Mesodermal cell (in vitro differentiated cells): ENCODE data around the gene NPAS1.
"Not testable (repeated sequence)": the region's sequence is repeated elsewhere in the genome, so short reads cannot be mapped to it uniquely, and the experiment has no call there.

ENCODE experiments used
- H3K27ac ChIP-seq: 2 replicates; pipeline ENCODE4 v1.7.0; 2013; ENCODE audit warnings: mild to moderate bottlenecking, low read depth, low read length, moderate library complexity; ENCODE audit not compliant: severe bottlenecking
- H3K36me3 ChIP-seq: 2 replicates; pipeline ENCODE4 v1.7.1; 2013; ENCODE audit warnings: mild to moderate bottlenecking, low read length, moderate library complexity; ENCODE audit not compliant: control insufficient read depth, insufficient read depth
- H3K4me1 ChIP-seq: one replicate; pipeline ENCODE4 v1.7.1; 2013; ENCODE audit warnings: mild to moderate bottlenecking, low read length; ENCODE audit not compliant: insufficient read depth, control insufficient read depth, poor library complexity, severe bottlenecking
- H3K4me3 ChIP-seq: 2 replicates; pipeline ENCODE4 v1.7.0; 2013; ENCODE audit warnings: low read length, control low read depth, mild to moderate bottlenecking; ENCODE audit not compliant: insufficient read depth, poor library complexity, severe bottlenecking; ENCODE audit errors: extremely low read depth
- H3K9me3 ChIP-seq: 2 replicates; pipeline ENCODE4 v1.7.1; 2013; ENCODE audit warnings: mild to moderate bottlenecking, low read length, moderate library complexity; ENCODE audit not compliant: control insufficient read depth
- WGBS, 2 experiments: methylation state at CpG; one replicate each; pipeline ENCODE4 v1.1.5; 2013; ENCODE audit warnings: missing lambda C conversion rate in 2 of 2; ENCODE audit not compliant: insufficient coverage in 2 of 2; 5-methylcytosine and 5-hydroxymethylcytosine counted together

Gene NPAS1

GRCh38 chr19:47068246-47068645, 48.6 kb downstream of the NPAS1 start:
- WGBS, 2 experiments = 91 to 95% methylated on average over 7 to 8 of the region's 8 CpGs
- Histone ChIP-seq H3K27ac (no peak overlapping the region), H3K4me3 (no peak overlapping the region), H3K36me3 (peaks cover 89% of the 10 kb centered on the region), H3K9me3 (no peaks in the 10 kb centered on the region), H3K4me1 (no peaks in the 10 kb centered on the region)

GRCh38 chr19:47068876-47069406, 49.3 kb downstream of the NPAS1 start:
- H3K9me3 ChIP-seq = no peaks in the 10 kb centered on the region
- no peaks in the 10 kb centered on the region for H3K4me1 ChIP-seq
- no peak overlapping the region for H3K27ac ChIP-seq
- no peak overlapping the region for H3K4me3 ChIP-seq
- H3K36me3 ChIP-seq = peaks cover 91% of the 10 kb centered on the region
- WGBS, 2 experiments = 95 to 98% methylated on average over 16 to 18 of the region's 18 CpGs

- no peaks in the 10 kb centered on the region for H3K4me1 ChIP-seq
- H3K36me3 ChIP-seq = peaks cover 91% of the 10 kb centered on the region
- WGBS, 2 experiments = 96 to 97% methylated on average over 9 to 14 of the region's 15 CpGs
- no peak overlapping the region for H3K4me3 ChIP-seq
- no peak overlapping the region for H3K27ac ChIP-seq
- H3K9me3 ChIP-seq = no peaks in the 10 kb centered on the region
These were observed 50.2 kb downstream of the NPAS1 start for GRCh38 chr19:47069795-47070194.

- H3K4me1 ChIP-seq = no peaks in the 10 kb centered on the region
- 94 to 97% methylated on average over 9 to 18 of the region's 18 CpGs for WGBS, 2 experiments
- H3K4me3 ChIP-seq = no peak overlapping the region
- no peak overlapping the region for H3K27ac ChIP-seq
- peaks cover 91% of the 10 kb centered on the region for H3K36me3 ChIP-seq
- no peaks in the 10 kb centered on the region for H3K9me3 ChIP-seq
These were observed 51.1 kb downstream of the NPAS1 start for GRCh38 chr19:47070756-47071155.

GRCh38 chr19:47071731-47072130, 52.1 kb downstream of the NPAS1 start:
- peaks cover 91% of the 10 kb centered on the region for H3K36me3 ChIP-seq
- no peak overlapping the region for H3K4me3 ChIP-seq
- H3K4me1 ChIP-seq = no peaks in the 10 kb centered on the region
- no peaks in the 10 kb centered on the region for H3K9me3 ChIP-seq
- H3K27ac ChIP-seq = no peak overlapping the region
- 96 to 98% methylated on average over 10 to 11 of the region's 12 CpGs for WGBS, 2 experiments

- no peak overlapping the region for H3K27ac ChIP-seq
- H3K4me3 ChIP-seq = no peak overlapping the region
- no peaks in the 10 kb centered on the region for H3K4me1 ChIP-seq
- 88 to 90% methylated on average over 1 to 2 of the region's 17 CpGs for WGBS, 2 experiments
- H3K36me3 ChIP-seq = peaks cover 91% of the 10 kb centered on the region
- no peaks in the 10 kb centered on the region for H3K9me3 ChIP-seq
These were observed 52.7 kb downstream of the NPAS1 start for GRCh38 chr19:47072323-47072722.

- no peak overlapping the region for H3K27ac ChIP-seq
- WGBS, 2 experiments = 94 to 99% methylated on average over 10 of the region's 10 CpGs
- H3K36me3 ChIP-seq = peaks cover 94% of the 10 kb centered on the region
- no peaks in the 10 kb centered on the region for H3K4me1 ChIP-seq
- H3K9me3 ChIP-seq = no peaks in the 10 kb centered on the region
- H3K4me3 ChIP-seq = no peak overlapping the region
These were observed 53.9 kb downstream of the NPAS1 start for GRCh38 chr19:47073574-47073973.

- no peak overlapping the region for H3K27ac ChIP-seq
- WGBS, 2 experiments = 92 to 98% methylated on average over 9 of the region's 9 CpGs
- H3K36me3 ChIP-seq = peaks cover 94% of the 10 kb centered on the region
- H3K4me3 ChIP-seq = no peak overlapping the region
- no peaks in the 10 kb centered on the region for H3K4me1 ChIP-seq
- H3K9me3 ChIP-seq = no peaks in the 10 kb centered on the region
These were observed 55.0 kb downstream of the NPAS1 start for GRCh38 chr19:47074621-47075020.

GRCh38 chr19:47075179-47075810, 55.7 kb downstream of the NPAS1 start:
- Histone ChIP-seq H3K4me3 (no peak overlapping the region), H3K27ac (no peak overlapping the region), H3K36me3 (peaks cover 94% of the 10 kb centered on the region), H3K4me1 (no peaks in the 10 kb centered on the region), H3K9me3 (no peaks in the 10 kb centered on the region)
- 91 to 95% methylated on average over 11 to 12 of the region's 15 CpGs for WGBS, 2 experiments

- Histone ChIP-seq H3K9me3 (no peaks in the 10 kb centered on the region), H3K27ac (no peak overlapping the region), H3K4me3 (no peak overlapping the region), H3K4me1 (no peaks in the 10 kb centered on the region), H3K36me3 (peaks cover 95% of the 10 kb centered on the region)
- WGBS, 2 experiments = 90 to 93% methylated on average over 6 to 13 of the region's 13 CpGs
These were observed 56.3 kb downstream of the NPAS1 start for GRCh38 chr19:47075941-47076340.

- peaks cover 99% of the 10 kb centered on the region for H3K36me3 ChIP-seq
- H3K9me3 ChIP-seq, H3K4me1 ChIP-seq, H3K4me3 ChIP-seq, H3K27ac ChIP-seq: not testable (repeated sequence)
- 89 to 98% methylated on average over 13 of the region's 13 CpGs for WGBS, 2 experiments
These were observed 58.7 kb downstream of the NPAS1 start for GRCh38 chr19:47078351-47078750.
